Vagina (tissue), 2 donors: ENCODE data around the gene TIAL1. TPM values are rescaled to one million over a fixed set of nuclear protein-coding genes. Genes with fewer than 3 reads are reported as not detected.

ENCODE experiments used
- DNase-seq, 2 donors: peaks; one replicate each; pipeline ENCODE4 v3.0.0-alpha.2; 2017; ENCODE audit errors: extremely low spot score in 2 of 2
- H3K27ac ChIP-seq: fragments of 200-600 bp; sonication (generic); one replicate; pipeline ENCODE4 v1.5.1; 2019
- H3K27me3 ChIP-seq: fragments of 200-600 bp; sonication (generic); one replicate; pipeline ENCODE4 v1.5.1; 2019
- H3K36me3 ChIP-seq, 2 donors: fragments of 200-600 bp; sonication (generic); one replicate each; pipeline ENCODE4 v1.5.1; 2017 to 2019
- H3K4me1 ChIP-seq: fragments of 200-600 bp; sonication (generic); one replicate; pipeline ENCODE4 v1.5.1; 2019
- H3K4me3 ChIP-seq, 2 donors: fragments of 200-600 bp; sonication (generic); 1 replicate in 1 of 2; 2 replicates in 1 of 2; pipeline ENCODE4 v1.5.1; 2016 to 2019
- H3K9me3 ChIP-seq: fragments of 200-600 bp; sonication (generic); one replicate; pipeline ENCODE4 v1.5.1; 2019
- POLR2A ChIP-seq, 2 donors: fragments of 450-650 bp; IDR thresholded peaks; one replicate each; pipeline ENCODE4 v1.6.1; 2017; ENCODE audit warnings: antibody characterized with exemption in 2 of 2, mild to moderate bottlenecking in 2 of 2, moderate library complexity in 2 of 2
- POLR2AphosphoS5 ChIP-seq, 2 donors: sonication (generic); formaldehyde crosslinking; IDR thresholded peaks; one replicate each; pipeline ENCODE4 v1.9.0; 2017; ENCODE audit warnings: antibody characterized with exemption in 2 of 2, mild to moderate bottlenecking in 2 of 2, low read depth in 1 of 2; ENCODE audit not compliant: insufficient read depth in 1 of 2
- intact Hi-C: fragments of 100-400 bp; cut with DNase I; formaldehyde crosslinking; loops from one replicate; pipeline ENCODE4 v1.15.1; 2023
- total RNA-seq: library from RNA; depleted of rRNA; stranded (reverse); fragments of >200 nt; gene quantifications from one replicate; pipeline ENCODE4 v1.2.3, GENCODE V29; 2016
- TF ChIP-seq, protein P1 (sequence below), 3 experiments: fragments of 450-650 bp in 2 of 3; fragments of 200-600 bp in 1 of 3; sonication (generic) in 1 of 3; IDR thresholded peaks; one replicate each; pipeline ENCODE4 v1.5.1; 2017 to 2019; ENCODE audit warnings: antibody characterized with exemption in 3 of 3, mild to moderate bottlenecking in 2 of 3, moderate library complexity in 2 of 3

TIAL1 gene
- total RNA-seq, 1 donor from 2014 or later = 71.2 TPM

- Histone ChIP-seq H3K4me1 (peaks cover 4% of the 10 kb centered on the region), H3K4me3 (no peak overlapping the region), H3K36me3 (no peaks in the 10 kb centered on the region), H3K27ac (no peak overlapping the region), H3K27me3 (no peaks in the 10 kb centered on the region), H3K9me3 (no peaks in the 10 kb centered on the region)
- intact Hi-C loops = no loop called here
- TF ChIP-seq POLR2AphosphoS5 (IDR thresholded peaks at IDR 0.05; ENCODE audit: insufficient read depth in 1 of 2, low read depth in 1 of 2) = no peak
- TF ChIP-seq POLR2A (IDR thresholded peaks at IDR 0.05) = no peak
- TF ChIP-seq, protein P1, sequence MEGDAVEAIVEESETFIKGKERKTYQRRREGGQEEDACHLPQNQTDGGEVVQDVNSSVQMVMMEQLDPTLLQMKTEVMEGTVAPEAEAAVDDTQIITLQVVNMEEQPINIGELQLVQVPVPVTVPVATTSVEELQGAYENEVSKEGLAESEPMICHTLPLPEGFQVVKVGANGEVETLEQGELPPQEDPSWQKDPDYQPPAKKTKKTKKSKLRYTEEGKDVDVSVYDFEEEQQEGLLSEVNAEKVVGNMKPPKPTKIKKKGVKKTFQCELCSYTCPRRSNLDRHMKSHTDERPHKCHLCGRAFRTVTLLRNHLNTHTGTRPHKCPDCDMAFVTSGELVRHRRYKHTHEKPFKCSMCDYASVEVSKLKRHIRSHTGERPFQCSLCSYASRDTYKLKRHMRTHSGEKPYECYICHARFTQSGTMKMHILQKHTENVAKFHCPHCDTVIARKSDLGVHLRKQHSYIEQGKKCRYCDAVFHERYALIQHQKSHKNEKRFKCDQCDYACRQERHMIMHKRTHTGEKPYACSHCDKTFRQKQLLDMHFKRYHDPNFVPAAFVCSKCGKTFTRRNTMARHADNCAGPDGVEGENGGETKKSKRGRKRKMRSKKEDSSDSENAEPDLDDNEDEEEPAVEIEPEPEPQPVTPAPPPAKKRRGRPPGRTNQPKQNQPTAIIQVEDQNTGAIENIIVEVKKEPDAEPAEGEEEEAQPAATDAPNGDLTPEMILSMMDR (IDR thresholded peaks at IDR 0.05) = no peak
- no peak for DNase-seq
Measured at GRCh38 chr10:119602241-119603095, 5.7 kb upstream of the TIAL1 start.

- H3K4me1 ChIP-seq = peaks cover 30% of the 10 kb centered on the region
- no peak for TF ChIP-seq POLR2A (IDR thresholded peaks at IDR 0.05)
- no peak for TF ChIP-seq POLR2AphosphoS5 (IDR thresholded peaks at IDR 0.05; ENCODE audit: insufficient read depth in 1 of 2, low read depth in 1 of 2)
- TF ChIP-seq, protein P1 (IDR thresholded peaks at IDR 0.05) = no peak
- DNase-seq = no peak
- no peak overlapping the region for H3K27ac ChIP-seq
- no peak overlapping the region for H3K4me3 ChIP-seq
- intact Hi-C loops = loop anchor here (5.0 kb wide), 1 partner anchor 54 kb away; the partner anchor contains the start of gene BAG3
- H3K36me3 ChIP-seq = no peaks in the 10 kb centered on the region
- no peaks in the 10 kb centered on the region for H3K9me3 ChIP-seq
- no peaks in the 10 kb centered on the region for H3K27me3 ChIP-seq
Measured at GRCh38 chr10:119598397-119598796, 1.6 kb upstream of the TIAL1 start.

GRCh38 chr10:119597405-119598186 lies 832 bp upstream of the TIAL1 start:
- H3K4me1 ChIP-seq = peaks cover 38% of the 10 kb centered on the region
- no peaks in the 10 kb centered on the region for H3K36me3 ChIP-seq
- intact Hi-C loops = loop anchor here (5.0 kb wide), 1 partner anchor 55 kb away; the partner anchor contains the start of gene BAG3
- no peaks in the 10 kb centered on the region for H3K27me3 ChIP-seq
- no peak for DNase-seq
- peak overlapping the region; percentile 98 for H3K27ac ChIP-seq
- peak overlapping the region; percentile 73 to 91 for H3K4me3 ChIP-seq
- TF ChIP-seq POLR2A (IDR thresholded peaks at IDR 0.05) = no peak
- TF ChIP-seq POLR2AphosphoS5 (IDR thresholded peaks at IDR 0.05; ENCODE audit: insufficient read depth in 1 of 2, low read depth in 1 of 2) = no peak
- TF ChIP-seq, protein P1 (IDR thresholded peaks at IDR 0.05) = peak in 1 of 3 experiments; percentile 11
- H3K9me3 ChIP-seq = no peaks in the 10 kb centered on the region

DNA sequence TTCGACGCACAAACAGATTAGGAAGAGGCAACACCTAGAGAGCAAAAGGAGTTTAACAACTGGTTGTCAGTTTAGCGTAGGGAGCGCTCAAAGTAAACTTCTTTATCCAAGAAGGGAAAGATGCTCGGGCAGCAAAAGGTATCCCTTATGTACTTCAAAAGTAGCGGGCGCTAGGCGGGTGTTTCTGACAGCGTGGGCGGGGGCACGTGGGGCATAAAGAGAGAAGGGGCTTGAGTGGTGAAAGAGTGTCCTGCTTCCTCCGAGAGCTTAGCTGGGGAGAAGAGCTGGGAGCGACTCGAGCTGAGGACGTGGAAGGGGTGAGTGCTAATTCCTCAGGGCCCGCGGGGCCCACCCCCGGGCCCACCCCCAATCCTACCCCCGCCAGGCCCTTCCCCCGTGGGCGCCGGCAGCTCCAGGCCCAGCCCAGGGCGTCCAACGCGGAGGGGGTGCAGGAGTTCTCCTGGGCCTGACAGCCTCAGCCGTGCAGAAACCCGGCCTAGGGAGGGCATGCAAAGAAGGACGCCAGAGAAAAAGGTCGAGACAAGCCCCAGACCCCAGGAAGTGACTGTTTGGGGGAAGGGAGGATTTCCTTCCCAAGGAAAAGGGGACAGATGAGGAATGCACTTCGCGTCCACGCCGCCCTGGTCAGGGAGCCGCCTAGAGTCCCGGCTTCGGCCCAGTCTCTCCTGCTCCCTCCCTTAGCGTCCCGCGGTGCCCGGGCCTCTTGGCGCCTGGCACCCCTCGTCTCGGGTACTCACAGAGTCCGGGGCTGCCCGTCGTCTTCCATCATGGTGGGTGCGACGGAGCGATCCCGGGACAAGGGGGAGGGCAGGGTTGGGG lies 868 bp downstream of the TIAL1 start:
- Histone ChIP-seq H3K36me3 (peaks cover 0 to 3% of the 10 kb centered on the region in 2 donors), H3K4me1 (peaks cover 48% of the 10 kb centered on the region), H3K4me3 (peak overlapping the region; percentile 73 to 91), H3K27me3 (no peaks in the 10 kb centered on the region), H3K27ac (peak overlapping the region; percentile 98), H3K9me3 (no peaks in the 10 kb centered on the region)
- intact Hi-C loops = loop anchor here (5.0 kb wide), 1 partner anchor 56 kb away; the partner anchor contains the start of gene BAG3
- DNase-seq = no peak
- peak in 1 of 2 donors; percentile 30 for TF ChIP-seq POLR2A (IDR thresholded peaks at IDR 0.05)
- TF ChIP-seq, protein P1 (IDR thresholded peaks at IDR 0.05) = no peak
